GM12878 (cell line): Measurements from ENCODE around the gene ADAMTSL5. TPM values are rescaled to one million over a fixed set of nuclear protein-coding genes. Genes with fewer than 3 reads are reported as not detected.

Experiments used
- ATAC-seq: fragments of 200-7000 bp; cut with Tn5 transposase; 3 replicates; pipeline ENCODE4 v1.9.1; 2020; ENCODE audit warnings: mild to moderate bottlenecking, moderate library complexity
- BruUV-seq: library from RNA; stranded (reverse); fragments of 400-500 nt; replicated peaks from 2 replicates; lab custom pipeline; 2021; lab: Mats Ljungman, UMichigan
- CTCF ChIA-PET: fragments of 300-600 bp; sonication (Branson Sonifier 250); formaldehyde crosslinking; extraction: SDS; loops from one replicate; lab custom pipeline; 2021; ENCODE audit warnings: inconsistent platforms; lab: Yijun Ruan, JAX
- POLR2A ChIA-PET: fragments of 350-600 bp; formaldehyde crosslinking; extraction: SDS; loops from one replicate; lab custom pipeline; 2021; ENCODE audit warnings: inconsistent platforms; lab: Charles Lee
- RAD21 ChIA-PET: fragments of 300-600 bp; sonication (Branson Sonifier 250); formaldehyde crosslinking; loops from one replicate; lab custom pipeline; 2023; ENCODE audit warnings: antibody characterized with exemption; ENCODE audit not compliant: unreplicated experiment; lab: Charles Lee
- SMC1A ChIA-PET: fragments of 300-600 bp; sonication (Branson Sonifier 250); formaldehyde crosslinking; loops from one replicate; lab custom pipeline; 2023; ENCODE audit not compliant: unreplicated experiment, uncharacterized antibody; lab: Charles Lee
- DNase-seq: peaks from one replicate; pipeline ENCODE4 v3.0.0-alpha.2; 2011; ENCODE audit warnings: low read depth, low spot score
- FAIRE-seq: peaks from 3 replicates; lab custom pipeline; 2011; peaks lifted over from hg19 to GRCh38; lab: Jason Lieb, UNC
- H2AFZ ChIP-seq: 2 replicates; pipeline ENCODE4 v1.6.0; 2011; ENCODE audit warnings: low read depth, low read length, control low read depth; ENCODE audit not compliant: control insufficient read depth
- H3K27ac ChIP-seq: 2 replicates; pipeline ENCODE4 v1.5.1; 2011; ENCODE audit warnings: control low read depth; ENCODE audit not compliant: control insufficient read depth, insufficient read depth
- H3K27me3 ChIP-seq, 2 experiments: replicated peaks in 1 of 2; 2 replicates each; pipeline versions ENCODE4 v1.6.0 to v1.6.1; 2011; ENCODE audit warnings: low read length in 1 of 2; ENCODE audit not compliant: control insufficient read depth in 2 of 2, insufficient read depth in 2 of 2
- H3K36me3 ChIP-seq, 2 experiments: 2 replicates each; pipeline ENCODE4 v1.5.1; 2011; ENCODE audit warnings: low read length in 1 of 2; ENCODE audit not compliant: control insufficient read depth in 2 of 2, insufficient read depth in 2 of 2
- H3K4me1 ChIP-seq: 2 replicates; pipeline ENCODE4 v1.6.1; 2011; ENCODE audit warnings: mild to moderate bottlenecking, low read length, moderate library complexity, mixed read lengths; ENCODE audit not compliant: control insufficient read depth, insufficient read depth
- H3K4me2 ChIP-seq: 2 replicates; pipeline ENCODE4 v1.6.0; 2011; ENCODE audit warnings: control low read depth; ENCODE audit not compliant: control insufficient read depth, insufficient read depth
- H3K4me3 ChIP-seq: fragments of 200-600 bp; sonication (generic); 2 replicates; pipeline ENCODE4 v1.5.1; 2016
- H3K79me2 ChIP-seq: 2 replicates; pipeline ENCODE4 v1.6.0; 2011; ENCODE audit warnings: low read length; ENCODE audit not compliant: control insufficient read depth, insufficient read depth
- H3K9ac ChIP-seq: 2 replicates; pipeline ENCODE4 v1.8.0; 2011; ENCODE audit warnings: low read length, control low read depth, mixed read lengths; ENCODE audit not compliant: control insufficient read depth, insufficient read depth
- H3K9me3 ChIP-seq: replicated peaks from 3 replicates; pipeline ENCODE4 v1.5.1; 2011; ENCODE audit warnings: mild to moderate bottlenecking, low read length; ENCODE audit not compliant: control insufficient read depth, insufficient read depth
- H4K20me1 ChIP-seq: 2 replicates; pipeline ENCODE4 v1.6.0; 2011; ENCODE audit not compliant: control insufficient read depth, insufficient read depth
- CREM ChIP-seq: IDR thresholded peaks from 2 replicates; pipeline ENCODE4 v1.6.1; 2014; ENCODE audit warnings: antibody characterized with exemption, low read depth
- EZH2 ChIP-seq: IDR thresholded peaks from 2 replicates; pipeline ENCODE4 v1.6.1; 2012; ENCODE audit warnings: low read depth, mild to moderate bottlenecking, control low read depth, inconsistent platforms, low read length, borderline replicate concordance; ENCODE audit not compliant: control insufficient read depth
- RAD51 ChIP-seq: fragments of 450-650 bp; IDR thresholded peaks from 2 replicates; pipeline ENCODE4 v1.6.1; 2016; ENCODE audit warnings: moderate library complexity, mild to moderate bottlenecking, inconsistent platforms
- SUPT20H ChIP-seq: IDR thresholded peaks from 2 replicates; pipeline ENCODE4 v1.6.1; 2011; ENCODE audit warnings: low read depth, mild to moderate bottlenecking, low read length, moderate library complexity, borderline replicate concordance; ENCODE audit not compliant: control insufficient read depth
- ZBED1 ChIP-seq: IDR thresholded peaks from 2 replicates; pipeline ENCODE4 v1.6.1; 2016; ENCODE audit warnings: borderline replicate concordance
- WGBS: methylation state at CpG from one replicate; pipeline ENCODE4 v1.1.6; 2016; ENCODE audit warnings: low lambda C conversion rate; ENCODE audit not compliant: insufficient replicate concordance, insufficient coverage; ENCODE audit errors: missing lambda C conversion rate; 5-methylcytosine and 5-hydroxymethylcytosine counted together
- in situ Hi-C: fragments of 300-500 bp; cut with MboI; formaldehyde crosslinking; loops from 9 replicates; pipeline ENCODE4 v1.14.3; 2018; ENCODE audit warnings: mixed read lengths
- intact Hi-C: fragments of 100-400 bp; cut with micrococcal nuclease; formaldehyde crosslinking; loops from one replicate; pipeline ENCODE4 v1.14.2; 2022; ENCODE audit not compliant: unreplicated experiment
- polyA plus RNA-seq, 11 experiments: library from polyadenylated mRNA; depleted of rRNA in 4 of 11; unstranded in 6 of 11; stranded (reverse) in 5 of 11; fragments of >200 nt; fragmentation: Nextera tagmentation in 4 of 11; fragmentation: Illumina TruSeq in 1 of 11; extraction: Ambion mirVana in 4 of 11; extraction: Trizol in 1 of 11; gene quantifications; 1 replicate in 1 of 11; 2 replicates in 10 of 11; pipeline versions ENCODE4 v1.2.1 to v1.2.3, GENCODE V29; 2011 to 2016; ENCODE audit warnings: inconsistent platforms in 2 of 11, missing spikeins in 2 of 11, low read depth in 1 of 11
- total RNA-seq, 4 experiments: library from RNA; depleted of rRNA in 3 of 4; stranded (reverse); fragments of >200 nt in 3 of 4; fragmentation: Illumina TruSeq in 1 of 4; extraction: Trizol in 1 of 4; gene quantifications; 2 replicates each; pipeline versions ENCODE4 v1.2.1 to v1.2.3, GENCODE V29; 2013 to 2021
- TF ChIP-seq, protein P1 (sequence below): IDR thresholded peaks from 2 replicates; pipeline ENCODE4 v1.6.1; 2012; ENCODE audit warnings: low read depth, low read length, improper control_type of control experiment
- TF ChIP-seq, protein P2 (sequence below): IDR thresholded peaks from 2 replicates; pipeline ENCODE4 v1.6.1; 2012; ENCODE audit warnings: low read depth, low read length, improper control_type of control experiment
- TF ChIP-seq, protein P3 (sequence below): fragments of 450-650 bp; IDR thresholded peaks from 2 replicates; pipeline ENCODE4 v1.6.1; 2017; ENCODE audit warnings: borderline replicate concordance
- TF ChIP-seq, protein P4 (sequence below): IDR thresholded peaks from 2 replicates; pipeline ENCODE4 v1.6.1; 2012; ENCODE audit warnings: low read length, inconsistent platforms
- TF ChIP-seq, protein P5 (sequence below): fragments of 450-650 bp; IDR thresholded peaks from 2 replicates; pipeline ENCODE4 v1.6.1; 2016; ENCODE audit warnings: mild to moderate bottlenecking

The ADAMTSL5 gene
- total and polyA plus RNA-seq, 10 of the 15 experiments (the other 5 are each of a cell fraction or from before 2014, with no cell fraction given) = 0.04 to 0.83 (median 0.32) TPM; not detected in 4

DNA sequence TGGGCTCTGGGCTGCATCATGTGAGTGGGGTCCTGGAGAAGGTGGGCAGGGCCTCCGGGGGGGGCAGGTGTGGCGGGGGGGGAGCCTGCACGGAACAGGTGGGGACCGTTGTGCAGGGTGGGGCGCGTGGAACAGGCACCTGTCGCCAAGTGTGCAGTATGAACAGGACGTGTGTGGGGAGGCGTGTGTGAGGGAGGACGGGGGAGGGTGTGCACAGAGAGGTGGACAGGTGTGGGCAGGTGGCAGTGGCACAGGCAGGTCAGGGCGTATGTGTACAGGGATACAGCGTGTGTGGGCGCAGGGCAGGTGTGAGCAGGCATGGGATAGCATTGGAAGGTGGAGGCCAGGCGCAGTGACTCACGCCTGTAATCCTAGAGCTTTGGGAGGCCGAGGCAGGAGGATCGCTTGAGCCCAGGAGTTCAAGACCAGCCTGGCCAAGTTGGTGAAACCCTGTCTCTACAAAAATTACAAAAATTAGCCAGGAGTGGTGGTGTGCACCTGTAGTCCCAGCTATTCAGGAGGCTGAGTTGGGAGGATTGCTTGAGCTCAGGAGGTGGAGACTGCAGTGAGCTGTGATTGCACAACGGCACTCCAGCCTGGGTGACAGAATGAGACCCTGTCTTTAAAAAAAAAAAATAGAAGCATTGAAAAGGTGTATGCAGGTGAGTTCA lies 14.3 kb upstream of the ADAMTSL5 start:
- RAD21 ChIA-PET = no interaction called here
- DNase-seq = no peak
- CTCF ChIA-PET = no interaction called here
- no peak for ATAC-seq
- SMC1A ChIA-PET = no interaction called here
- FAIRE-seq = no peak
- Histone ChIP-seq H3K4me2 (no peak overlapping the region), H3K27me3 (peaks cover 0 to 2% of the 10 kb centered on the region in 2 experiments; a peak in 3 of 4 replicates), H4K20me1 (no peaks in the 10 kb centered on the region), H3K27ac (no peak overlapping the region), H3K4me1 (no peaks in the 10 kb centered on the region), H3K9ac (no peak overlapping the region), H3K79me2 (no peaks in the 10 kb centered on the region), H3K9me3 (no peaks in the 10 kb centered on the region), H3K36me3 (no peaks in the 10 kb centered on the region), H3K4me3 (no peak overlapping the region), H2AFZ (no peak overlapping the region)
- in situ Hi-C loops = no loop called here
- intact Hi-C loops = no loop called here
- POLR2A ChIA-PET = no interaction called here
- WGBS = 35% methylated on average over 17 of the region's 18 CpGs
- TF ChIP-seq, protein P1, sequence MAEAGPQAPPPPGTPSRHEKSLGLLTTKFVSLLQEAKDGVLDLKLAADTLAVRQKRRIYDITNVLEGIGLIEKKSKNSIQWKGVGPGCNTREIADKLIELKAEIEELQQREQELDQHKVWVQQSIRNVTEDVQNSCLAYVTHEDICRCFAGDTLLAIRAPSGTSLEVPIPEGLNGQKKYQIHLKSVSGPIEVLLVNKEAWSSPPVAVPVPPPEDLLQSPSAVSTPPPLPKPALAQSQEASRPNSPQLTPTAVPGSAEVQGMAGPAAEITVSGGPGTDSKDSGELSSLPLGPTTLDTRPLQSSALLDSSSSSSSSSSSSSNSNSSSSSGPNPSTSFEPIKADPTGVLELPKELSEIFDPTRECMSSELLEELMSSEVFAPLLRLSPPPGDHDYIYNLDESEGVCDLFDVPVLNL = no peak
- TF ChIP-seq, protein P2, sequence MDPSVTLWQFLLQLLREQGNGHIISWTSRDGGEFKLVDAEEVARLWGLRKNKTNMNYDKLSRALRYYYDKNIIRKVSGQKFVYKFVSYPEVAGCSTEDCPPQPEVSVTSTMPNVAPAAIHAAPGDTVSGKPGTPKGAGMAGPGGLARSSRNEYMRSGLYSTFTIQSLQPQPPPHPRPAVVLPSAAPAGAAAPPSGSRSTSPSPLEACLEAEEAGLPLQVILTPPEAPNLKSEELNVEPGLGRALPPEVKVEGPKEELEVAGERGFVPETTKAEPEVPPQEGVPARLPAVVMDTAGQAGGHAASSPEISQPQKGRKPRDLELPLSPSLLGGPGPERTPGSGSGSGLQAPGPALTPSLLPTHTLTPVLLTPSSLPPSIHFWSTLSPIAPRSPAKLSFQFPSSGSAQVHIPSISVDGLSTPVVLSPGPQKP = no peak
- TF ChIP-seq RAD51 = no peak
- no peak for TF ChIP-seq ZBED1
- no peak for TF ChIP-seq EZH2
- TF ChIP-seq CREM = no peak
- TF ChIP-seq SUPT20H = no peak
- TF ChIP-seq, protein P3, sequence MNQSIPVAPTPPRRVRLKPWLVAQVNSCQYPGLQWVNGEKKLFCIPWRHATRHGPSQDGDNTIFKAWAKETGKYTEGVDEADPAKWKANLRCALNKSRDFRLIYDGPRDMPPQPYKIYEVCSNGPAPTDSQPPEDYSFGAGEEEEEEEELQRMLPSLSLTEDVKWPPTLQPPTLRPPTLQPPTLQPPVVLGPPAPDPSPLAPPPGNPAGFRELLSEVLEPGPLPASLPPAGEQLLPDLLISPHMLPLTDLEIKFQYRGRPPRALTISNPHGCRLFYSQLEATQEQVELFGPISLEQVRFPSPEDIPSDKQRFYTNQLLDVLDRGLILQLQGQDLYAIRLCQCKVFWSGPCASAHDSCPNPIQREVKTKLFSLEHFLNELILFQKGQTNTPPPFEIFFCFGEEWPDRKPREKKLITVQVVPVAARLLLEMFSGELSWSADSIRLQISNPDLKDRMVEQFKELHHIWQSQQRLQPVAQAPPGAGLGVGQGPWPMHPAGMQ = no peak
- TF ChIP-seq, protein P4, sequence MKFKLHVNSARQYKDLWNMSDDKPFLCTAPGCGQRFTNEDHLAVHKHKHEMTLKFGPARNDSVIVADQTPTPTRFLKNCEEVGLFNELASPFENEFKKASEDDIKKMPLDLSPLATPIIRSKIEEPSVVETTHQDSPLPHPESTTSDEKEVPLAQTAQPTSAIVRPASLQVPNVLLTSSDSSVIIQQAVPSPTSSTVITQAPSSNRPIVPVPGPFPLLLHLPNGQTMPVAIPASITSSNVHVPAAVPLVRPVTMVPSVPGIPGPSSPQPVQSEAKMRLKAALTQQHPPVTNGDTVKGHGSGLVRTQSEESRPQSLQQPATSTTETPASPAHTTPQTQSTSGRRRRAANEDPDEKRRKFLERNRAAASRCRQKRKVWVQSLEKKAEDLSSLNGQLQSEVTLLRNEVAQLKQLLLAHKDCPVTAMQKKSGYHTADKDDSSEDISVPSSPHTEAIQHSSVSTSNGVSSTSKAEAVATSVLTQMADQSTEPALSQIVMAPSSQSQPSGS = no peak
- TF ChIP-seq, protein P5, sequence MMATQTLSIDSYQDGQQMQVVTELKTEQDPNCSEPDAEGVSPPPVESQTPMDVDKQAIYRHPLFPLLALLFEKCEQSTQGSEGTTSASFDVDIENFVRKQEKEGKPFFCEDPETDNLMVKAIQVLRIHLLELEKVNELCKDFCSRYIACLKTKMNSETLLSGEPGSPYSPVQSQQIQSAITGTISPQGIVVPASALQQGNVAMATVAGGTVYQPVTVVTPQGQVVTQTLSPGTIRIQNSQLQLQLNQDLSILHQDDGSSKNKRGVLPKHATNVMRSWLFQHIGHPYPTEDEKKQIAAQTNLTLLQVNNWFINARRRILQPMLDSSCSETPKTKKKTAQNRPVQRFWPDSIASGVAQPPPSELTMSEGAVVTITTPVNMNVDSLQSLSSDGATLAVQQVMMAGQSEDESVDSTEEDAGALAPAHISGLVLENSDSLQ = no peak
- no TSS peak for BruUV-seq
